CD4-positive, CD25-positive, alpha-beta regulatory T cell (primary cell): ENCODE data around the gene LMOD3. TPM values are rescaled to one million over a fixed set of nuclear protein-coding genes. Genes with fewer than 3 reads are reported as not detected.
A peak's percentile ranks its signal among the peaks of the same experiment; 100 is the strongest.

Experiments
- ATAC-seq, 2 donors: fragments of 150-1000 bp; cut with Tn5 transposase; one replicate each; pipeline ENCODE4 v1.10.0; 2021; ENCODE audit warnings: low read depth in 2 of 2, moderate number of reproducible peaks in 2 of 2, moderate library complexity in 1 of 2
- DNase-seq, 3 donors: peaks; one replicate each; pipeline versions ENCODE4 v3.0.0 to v3.0.0-alpha.2; 2012 to 2022; ENCODE audit warnings: mixed read lengths in 1 of 3
- H3K27ac ChIP-seq: one replicate; pipeline ENCODE4 v1.7.0; 2013; ENCODE audit warnings: mild to moderate bottlenecking, low read length; ENCODE audit not compliant: insufficient read depth, poor library complexity, severe bottlenecking
- H3K27me3 ChIP-seq: one replicate; pipeline ENCODE4 v1.7.0; 2013; ENCODE audit warnings: low read length; ENCODE audit not compliant: control insufficient read depth, insufficient read depth
- H3K36me3 ChIP-seq: one replicate; pipeline ENCODE4 v1.7.0; 2013; ENCODE audit warnings: mild to moderate bottlenecking, low read length, moderate library complexity; ENCODE audit not compliant: control insufficient read depth, insufficient read depth
- H3K4me1 ChIP-seq: 2 replicates; pipeline ENCODE4 v1.7.0; 2013; ENCODE audit warnings: mild to moderate bottlenecking, low read length; ENCODE audit not compliant: insufficient read depth, control insufficient read depth, poor library complexity, severe bottlenecking
- H3K4me3 ChIP-seq: one replicate; pipeline ENCODE4 v1.7.0; 2013; ENCODE audit warnings: low read depth, mild to moderate bottlenecking, low read length, moderate library complexity
- H3K9me3 ChIP-seq, 2 experiments: 1 replicate in 1 of 2; 2 replicates in 1 of 2; pipeline ENCODE4 v1.7.0; 2013; ENCODE audit warnings: low read length in 2 of 2, mild to moderate bottlenecking in 1 of 2, moderate library complexity in 1 of 2; ENCODE audit not compliant: control insufficient read depth in 2 of 2
- H3K27ac Mint-ChIP-seq, 3 donors: one replicate each; pipeline ENCODE4 v1.8.0; 2020 to 2022; ENCODE audit warnings: mild to moderate bottlenecking in 3 of 3, mixed read lengths in 3 of 3, moderate library complexity in 2 of 3
- H3K27me3 Mint-ChIP-seq: one replicate; pipeline ENCODE4 v1.8.0; 2022; ENCODE audit warnings: mild to moderate bottlenecking, mixed read lengths
- H3K36me3 Mint-ChIP-seq: one replicate; pipeline ENCODE4 v1.8.0; 2020; ENCODE audit warnings: mixed read lengths
- H3K4me1 Mint-ChIP-seq, 4 donors: one replicate each; pipeline ENCODE4 v1.8.0; 2020 to 2022; ENCODE audit warnings: mixed read lengths in 4 of 4, mild to moderate bottlenecking in 1 of 4
- H3K4me3 Mint-ChIP-seq, 4 donors: one replicate each; pipeline ENCODE4 v1.8.0; 2020 to 2022; ENCODE audit warnings: mild to moderate bottlenecking in 4 of 4, mixed read lengths in 4 of 4, moderate library complexity in 3 of 4
- H3K9me3 Mint-ChIP-seq, 7 donors: one replicate each; pipeline ENCODE4 v1.8.0; 2020 to 2022; ENCODE audit warnings: mixed read lengths in 7 of 7, mild to moderate bottlenecking in 3 of 7, moderate library complexity in 2 of 7
- polyA plus RNA-seq, 4 donors: library from polyadenylated mRNA; unstranded; fragments of 300-500 nt; fragmentation: Illumina TruSeq; gene quantifications; one replicate each; pipeline ENCODE4 v1.2.3, GENCODE V29; 2021
- total RNA-seq: library from RNA; stranded (reverse); gene quantifications from one replicate; pipeline ENCODE4 v1.2.3, GENCODE V29; 2022

Gene LMOD3
- total and polyA plus RNA-seq, 5 donors from 2014 or later = 0.03 to 0.16 (median 0.06) TPM; not detected in 1

- no peaks in the 10 kb centered on the region for H3K27me3 ChIP-seq
- no peak overlapping the region for H3K4me3 ChIP-seq
- no peak for DNase-seq
- ATAC-seq = no peak
- H3K36me3 Mint-ChIP-seq = no peaks in the 10 kb centered on the region
- H3K27ac ChIP-seq = no peak overlapping the region
- H3K27me3 Mint-ChIP-seq = peaks cover under 1% of the 10 kb centered on the region
- H3K4me1 ChIP-seq = no peaks in the 10 kb centered on the region
- no peak overlapping the region for H3K4me3 Mint-ChIP-seq
- peaks cover 5 to 14% (median 6%) of the 10 kb centered on the region in 4 donors for H3K4me1 Mint-ChIP-seq
- H3K9me3 Mint-ChIP-seq = no peaks in the 10 kb centered on the region
- no peaks in the 10 kb centered on the region for H3K36me3 ChIP-seq
- no peaks in the 10 kb centered on the region for H3K9me3 ChIP-seq
- H3K27ac Mint-ChIP-seq = no peak overlapping the region
Measured at GRCh38 chr3:69115731-69116130, 6.7 kb downstream of the LMOD3 start.

- Mint-ChIP-seq H3K27ac (peak overlapping the region in 1 of 3 donors; percentile 4), H3K36me3 (no peaks in the 10 kb centered on the region), H3K4me3 (no peak overlapping the region), H3K27me3 (no peaks in the 10 kb centered on the region), H3K9me3 (no peaks in the 10 kb centered on the region), H3K4me1 (peaks cover 8 to 13% (median 10%) of the 10 kb centered on the region in 4 donors)
- Histone ChIP-seq H3K27ac (no peak overlapping the region), H3K9me3 (no peaks in the 10 kb centered on the region), H3K27me3 (no peaks in the 10 kb centered on the region), H3K36me3 (no peaks in the 10 kb centered on the region), H3K4me3 (no peak overlapping the region), H3K4me1 (no peaks in the 10 kb centered on the region)
- DNase-seq (no peak), ATAC-seq (no peak)
Measured at GRCh38 chr3:69113536-69113935, 8.9 kb downstream of the LMOD3 start.

GRCh38 chr3:69110941-69111546, 11.4 kb downstream of the LMOD3 start:
- DNase-seq (no peak), ATAC-seq (no peak)
- Mint-ChIP-seq H3K27me3 (no peaks in the 10 kb centered on the region), H3K9me3 (no peaks in the 10 kb centered on the region), H3K27ac (peak overlapping the region in 2 of 3 donors; percentile 64 to 71), H3K4me1 (peaks cover 15 to 23% (median 18%) of the 10 kb centered on the region in 4 donors), H3K36me3 (peaks cover 3% of the 10 kb centered on the region), H3K4me3 (no peak overlapping the region)
- no peaks in the 10 kb centered on the region for H3K27me3 ChIP-seq
- peaks cover 5% of the 10 kb centered on the region for H3K36me3 ChIP-seq
- no peak overlapping the region for H3K27ac ChIP-seq
- no peak overlapping the region for H3K4me3 ChIP-seq
- no peaks in the 10 kb centered on the region for H3K9me3 ChIP-seq
- H3K4me1 ChIP-seq = no peaks in the 10 kb centered on the region

- no peaks in the 10 kb centered on the region for H3K9me3 ChIP-seq
Measured at GRCh38 chr3:69108811-69109210, 13.6 kb downstream of the LMOD3 start.

GRCh38 chr3:69107841-69108240, 14.6 kb downstream of the LMOD3 start:
- no peak for ATAC-seq
- Mint-ChIP-seq H3K27ac (peak overlapping the region in 2 of 3 donors; percentile 37 to 66), H3K36me3 (peaks cover 25% of the 10 kb centered on the region), H3K4me3 (no peak overlapping the region), H3K4me1 (peaks cover 25 to 47% (median 39%) of the 10 kb centered on the region in 4 donors), H3K27me3 (no peaks in the 10 kb centered on the region), H3K9me3 (no peaks in the 10 kb centered on the region)
- no peak overlapping the region for H3K27ac ChIP-seq
- peaks cover 35% of the 10 kb centered on the region for H3K36me3 ChIP-seq
- no peaks in the 10 kb centered on the region for H3K9me3 ChIP-seq
- peaks cover 14% of the 10 kb centered on the region for H3K4me1 ChIP-seq
- no peak for DNase-seq
- H3K4me3 ChIP-seq = no peak overlapping the region
- H3K27me3 ChIP-seq = no peaks in the 10 kb centered on the region

More at GRCh38 chr3:69108811-69109210, 13.6 kb downstream of the LMOD3 start:
- Histone ChIP-seq H3K27ac (no peak overlapping the region), H3K4me3 (no peak overlapping the region), H3K36me3 (peaks cover 26% of the 10 kb centered on the region), H3K27me3 (no peaks in the 10 kb centered on the region), H3K4me1 (peaks cover 8% of the 10 kb centered on the region)
- no peak for DNase-seq
- Mint-ChIP-seq H3K27ac (peak overlapping the region in 2 of 3 donors; percentile 47 to 79), H3K36me3 (peaks cover 21% of the 10 kb centered on the region), H3K4me3 (no peak overlapping the region), H3K9me3 (no peaks in the 10 kb centered on the region), H3K4me1 (peaks cover 27 to 42% (median 34%) of the 10 kb centered on the region in 4 donors), H3K27me3 (no peaks in the 10 kb centered on the region)
- ATAC-seq = no peak

GRCh38 chr3:69105320-69105719, 17.1 kb downstream of the LMOD3 start:
- Histone ChIP-seq H3K9me3 (no peaks in the 10 kb centered on the region), H3K4me1 (peaks cover 14% of the 10 kb centered on the region), H3K27me3 (no peaks in the 10 kb centered on the region), H3K36me3 (peaks cover 58% of the 10 kb centered on the region), H3K4me3 (no peak overlapping the region), H3K27ac (no peak overlapping the region)
- H3K9me3 Mint-ChIP-seq = no peaks in the 10 kb centered on the region
- peaks cover 33 to 63% (median 49%) of the 10 kb centered on the region in 4 donors for H3K4me1 Mint-ChIP-seq
- peak overlapping the region; percentile 64 to 71 (median 67) for H3K27ac Mint-ChIP-seq
- peaks cover 36% of the 10 kb centered on the region for H3K36me3 Mint-ChIP-seq
- no peak overlapping the region for H3K4me3 Mint-ChIP-seq
- ATAC-seq (no peak), DNase-seq (no peak)
- H3K27me3 Mint-ChIP-seq = no peaks in the 10 kb centered on the region

GRCh38 chr3:69104586-69104985, 17.8 kb downstream of the LMOD3 start:
- peaks cover 41% of the 10 kb centered on the region for H3K36me3 Mint-ChIP-seq
- no peak overlapping the region for H3K4me3 Mint-ChIP-seq
- H3K4me3 ChIP-seq = no peak overlapping the region
- peak overlapping the region; percentile 6 to 31 (median 24) for H3K27ac Mint-ChIP-seq
- peaks cover 38 to 70% (median 54%) of the 10 kb centered on the region in 4 donors for H3K4me1 Mint-ChIP-seq
- H3K27ac ChIP-seq = no peak overlapping the region
- peaks cover 18% of the 10 kb centered on the region for H3K4me1 ChIP-seq
- no peaks in the 10 kb centered on the region for H3K9me3 ChIP-seq
- H3K9me3 Mint-ChIP-seq = no peaks in the 10 kb centered on the region
- H3K36me3 ChIP-seq = peaks cover 64% of the 10 kb centered on the region
- H3K27me3 ChIP-seq = no peaks in the 10 kb centered on the region
- DNase-seq (no peak), ATAC-seq (no peak)
- no peaks in the 10 kb centered on the region for H3K27me3 Mint-ChIP-seq

- no peak overlapping the region for H3K4me3 Mint-ChIP-seq
- Histone ChIP-seq H3K9me3 (no peaks in the 10 kb centered on the region), H3K4me1 (peaks cover 23% of the 10 kb centered on the region), H3K27me3 (no peaks in the 10 kb centered on the region), H3K4me3 (no peak overlapping the region), H3K27ac (no peak overlapping the region), H3K36me3 (peaks cover 66% of the 10 kb centered on the region)
- no peak for DNase-seq
- peaks cover 39 to 74% (median 60%) of the 10 kb centered on the region in 4 donors for H3K4me1 Mint-ChIP-seq
- H3K27me3 Mint-ChIP-seq = no peaks in the 10 kb centered on the region
- H3K9me3 Mint-ChIP-seq = no peaks in the 10 kb centered on the region
- H3K27ac Mint-ChIP-seq = peak overlapping the region in 2 of 3 donors; percentile 6 to 38
- peaks cover 46% of the 10 kb centered on the region for H3K36me3 Mint-ChIP-seq
- ATAC-seq = no peak
Measured at GRCh38 chr3:69103123-69103522, 19.3 kb downstream of the LMOD3 start.
